Activated B cell treated with CpG ODN at 0.5 μM for 24 hours (primary cell): Measurements from ENCODE around the gene ASCL3. TPM values are rescaled to one million over a fixed set of nuclear protein-coding genes. Genes with fewer than 3 reads are reported as not detected.

Source experiments
- ATAC-seq: fragments of 200-7000 bp; cut with Tn5 transposase; one replicate; pipeline ENCODE4 v1.10.0; 2021; ENCODE audit warnings: low read depth, mild to moderate bottlenecking, moderate library complexity
- CTCF ChIA-PET: fragments of 350-600 bp; sonication (Branson Sonifier 250); formaldehyde crosslinking; loops from one replicate; lab custom pipeline; 2021; ENCODE audit warnings: antibody characterized with exemption; lab: Charles Lee
- POLR2A ChIA-PET: fragments of 350-600 bp; sonication (Branson Sonifier 250); formaldehyde crosslinking; loops from one replicate; lab custom pipeline; 2021; ENCODE audit warnings: antibody characterized with exemption; lab: Charles Lee
- DNase-seq: peaks from one replicate; pipeline ENCODE4 v3.0.0; 2022
- H3K27ac Mint-ChIP-seq: one replicate; pipeline ENCODE4 v1.8.0; 2020; ENCODE audit warnings: mixed read lengths
- H3K27me3 Mint-ChIP-seq: one replicate; pipeline ENCODE4 v1.8.0; 2021; ENCODE audit warnings: mixed read lengths
- H3K36me3 Mint-ChIP-seq: one replicate; pipeline ENCODE4 v1.8.0; 2021; ENCODE audit warnings: low read depth, mixed read lengths
- H3K4me1 Mint-ChIP-seq: one replicate; pipeline ENCODE4 v1.8.0; 2021; ENCODE audit warnings: mixed read lengths
- H3K4me3 Mint-ChIP-seq: one replicate; pipeline ENCODE4 v1.8.0; 2020; ENCODE audit warnings: mild to moderate bottlenecking, mixed read lengths
- H3K9me3 Mint-ChIP-seq: one replicate; pipeline ENCODE4 v1.8.0; 2020; ENCODE audit warnings: mixed read lengths
- intact Hi-C: fragments of 100-400 bp; cut with micrococcal nuclease; formaldehyde crosslinking; loops from one replicate; pipeline ENCODE4 v1.15.1; 2024
- total RNA-seq: library from RNA; stranded (reverse); gene quantifications from 2 replicates; pipeline ENCODE4 v1.2.3, GENCODE V29; 2022
- TF ChIP-seq, protein P1 (sequence below): fragments of 200-600 bp; IDR thresholded peaks from one replicate; pipeline ENCODE4 v1.8.0; 2022; ENCODE audit warnings: antibody characterized with exemption, mild to moderate bottlenecking

Gene ASCL3
- total RNA-seq, 1 donor from 2014 or later: not detected

GRCh38 chr11:8928981-8929615 lies 13.7 kb downstream of the ASCL3 start:
- H3K4me3 Mint-ChIP-seq: no peak overlapping the region
- no peaks in the 10 kb centered on the region for H3K27me3 Mint-ChIP-seq
- DNase-seq: no peak
- TF ChIP-seq, protein P1, sequence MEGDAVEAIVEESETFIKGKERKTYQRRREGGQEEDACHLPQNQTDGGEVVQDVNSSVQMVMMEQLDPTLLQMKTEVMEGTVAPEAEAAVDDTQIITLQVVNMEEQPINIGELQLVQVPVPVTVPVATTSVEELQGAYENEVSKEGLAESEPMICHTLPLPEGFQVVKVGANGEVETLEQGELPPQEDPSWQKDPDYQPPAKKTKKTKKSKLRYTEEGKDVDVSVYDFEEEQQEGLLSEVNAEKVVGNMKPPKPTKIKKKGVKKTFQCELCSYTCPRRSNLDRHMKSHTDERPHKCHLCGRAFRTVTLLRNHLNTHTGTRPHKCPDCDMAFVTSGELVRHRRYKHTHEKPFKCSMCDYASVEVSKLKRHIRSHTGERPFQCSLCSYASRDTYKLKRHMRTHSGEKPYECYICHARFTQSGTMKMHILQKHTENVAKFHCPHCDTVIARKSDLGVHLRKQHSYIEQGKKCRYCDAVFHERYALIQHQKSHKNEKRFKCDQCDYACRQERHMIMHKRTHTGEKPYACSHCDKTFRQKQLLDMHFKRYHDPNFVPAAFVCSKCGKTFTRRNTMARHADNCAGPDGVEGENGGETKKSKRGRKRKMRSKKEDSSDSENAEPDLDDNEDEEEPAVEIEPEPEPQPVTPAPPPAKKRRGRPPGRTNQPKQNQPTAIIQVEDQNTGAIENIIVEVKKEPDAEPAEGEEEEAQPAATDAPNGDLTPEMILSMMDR: no peak
- CTCF ChIA-PET: no interaction called here
- no peak for ATAC-seq
- POLR2A ChIA-PET: interaction anchor here (0.6 kb wide), 1 partner anchor 26 kb away, joined by 4 read pairs; no protein-coding TSS in a partner anchor
- no peaks in the 10 kb centered on the region for H3K36me3 Mint-ChIP-seq
- H3K4me1 Mint-ChIP-seq: no peaks in the 10 kb centered on the region
- intact Hi-C loops: no loop called here
- no peaks in the 10 kb centered on the region for H3K9me3 Mint-ChIP-seq
- no peak overlapping the region for H3K27ac Mint-ChIP-seq

DNA sequence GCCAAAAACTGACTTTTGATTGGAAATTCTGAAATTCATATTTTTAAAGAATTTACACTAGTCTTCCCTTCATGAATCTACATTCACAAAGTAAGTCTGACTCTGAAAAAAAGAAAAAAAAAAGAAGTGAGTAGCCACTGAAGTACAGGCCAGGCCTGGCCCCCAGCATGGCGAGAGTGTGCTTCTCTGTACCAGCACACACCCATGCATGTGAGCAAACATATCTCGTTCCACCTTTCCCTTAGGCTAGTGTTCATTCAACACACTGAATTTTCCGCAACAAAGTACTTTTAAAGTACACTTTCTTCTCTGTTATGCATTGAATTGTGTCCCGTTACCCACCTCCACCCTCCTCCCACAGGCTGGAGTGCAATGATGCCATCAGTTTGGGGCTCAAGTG lies 14.6 kb downstream of the ASCL3 start:
- DNase-seq: no peak
- Mint-ChIP-seq H3K27ac (no peak overlapping the region), H3K4me1 (no peaks in the 10 kb centered on the region), H3K4me3 (no peak overlapping the region), H3K9me3 (no peaks in the 10 kb centered on the region), H3K27me3 (no peaks in the 10 kb centered on the region), H3K36me3 (no peaks in the 10 kb centered on the region)
- POLR2A ChIA-PET: no interaction called here
- intact Hi-C loops: no loop called here
- TF ChIP-seq, protein P1: no peak
- CTCF ChIA-PET: no interaction called here
- no peak for ATAC-seq

GRCh38 chr11:8927233-8927632 lies 15.6 kb downstream of the ASCL3 start:
- ATAC-seq (no peak), DNase-seq (no peak)
- no peaks in the 10 kb centered on the region for H3K9me3 Mint-ChIP-seq
- H3K4me3 Mint-ChIP-seq: no peak overlapping the region
- no peak overlapping the region for H3K27ac Mint-ChIP-seq
- ChIA-PET CTCF (no interaction called here), POLR2A (no interaction called here)
- no peaks in the 10 kb centered on the region for H3K27me3 Mint-ChIP-seq
- no peaks in the 10 kb centered on the region for H3K4me1 Mint-ChIP-seq
- intact Hi-C loops: no loop called here
- H3K36me3 Mint-ChIP-seq: peaks cover 2% of the 10 kb centered on the region
- TF ChIP-seq, protein P1: no peak

GRCh38 chr11:8926236-8926635 lies 16.6 kb downstream of the ASCL3 start:
- intact Hi-C loops: no loop called here
- ChIA-PET POLR2A (interaction anchor here (0.6 kb wide), 1 partner anchor 92 kb away, joined by 5 read pairs; no protein-coding TSS in a partner anchor), CTCF (interaction anchor here (1.1 kb wide), 1 partner anchor 11 kb away, joined by 3 read pairs; no protein-coding TSS in a partner anchor)
- Mint-ChIP-seq H3K27ac (no peak overlapping the region), H3K4me1 (no peaks in the 10 kb centered on the region), H3K4me3 (no peak overlapping the region), H3K9me3 (no peaks in the 10 kb centered on the region), H3K36me3 (peaks cover 7% of the 10 kb centered on the region), H3K27me3 (no peaks in the 10 kb centered on the region)
- DNase-seq: no peak
- TF ChIP-seq, protein P1: no peak
- no peak for ATAC-seq

GRCh38 chr11:8925711-8926110 lies 17.1 kb downstream of the ASCL3 start:
- H3K4me3 Mint-ChIP-seq: no peak overlapping the region
- ChIA-PET CTCF (interaction anchor here (1.1 kb wide), 1 partner anchor 11 kb away, joined by 3 read pairs; no protein-coding TSS in a partner anchor), POLR2A (no interaction called here)
- H3K36me3 Mint-ChIP-seq: peaks cover 9% of the 10 kb centered on the region
- ATAC-seq (no peak), DNase-seq (no peak)
- TF ChIP-seq, protein P1: no peak
- intact Hi-C loops: no loop called here
- no peaks in the 10 kb centered on the region for H3K27me3 Mint-ChIP-seq
- no peaks in the 10 kb centered on the region for H3K9me3 Mint-ChIP-seq
- no peak overlapping the region for H3K27ac Mint-ChIP-seq
- no peaks in the 10 kb centered on the region for H3K4me1 Mint-ChIP-seq
